OCI-LY3 (cell line): Measurements from ENCODE around the gene PLCL1.

Experiments used
- H2AFZ ChIP-seq: fragments of 200-600, 300-600 bp; shearing (Covaris generic); 2 replicates; pipeline ENCODE4 v1.6.0; 2014; ENCODE audit warnings: antibody characterized with exemption, low read depth, low read length
- H3K27ac ChIP-seq: fragments of 200-600, 300-600 bp; sonication (generic); 2 replicates; pipeline ENCODE4 v1.5.1; 2014; ENCODE audit warnings: mild to moderate bottlenecking, low read length, moderate library complexity, mixed read lengths
- H3K27me3 ChIP-seq: fragments of 200-600, 300-600 bp; sonication (generic); 2 replicates; pipeline ENCODE4 v1.6.1; 2014; ENCODE audit warnings: low read depth, low read length, mixed read lengths
- H3K36me3 ChIP-seq: fragments of 200-600, 300-600 bp; sonication (generic); replicated peaks from 2 replicates; pipeline ENCODE3; 2014; ENCODE audit warnings: low read depth, low read length, mixed read lengths
- H3K4me1 ChIP-seq: fragments of 300-600, 200-600 bp; sonication (generic); 2 replicates; pipeline ENCODE4 v1.6.1; 2014; ENCODE audit warnings: low read length, mixed read lengths
- H3K4me2 ChIP-seq: fragments of 200-600, 300-600 bp; sonication (generic); 2 replicates; pipeline ENCODE4 v1.6.1; 2014; ENCODE audit warnings: low read length, mixed read lengths
- H3K4me3 ChIP-seq: fragments of 300-600, 200-600 bp; sonication (generic); 2 replicates; pipeline ENCODE4 v1.5.1; 2014; ENCODE audit warnings: antibody characterized with exemption, mild to moderate bottlenecking, low read length, moderate library complexity
- H3K79me2 ChIP-seq: fragments of 300-600, 200-600 bp; shearing (Covaris generic); 2 replicates; pipeline ENCODE4 v1.6.1; 2014; ENCODE audit warnings: mild to moderate bottlenecking, low read length, mixed read lengths
- H3K9ac ChIP-seq: fragments of 300-600, 200-600 bp; shearing (Covaris generic); 2 replicates; pipeline ENCODE4 v1.6.0; 2014; ENCODE audit warnings: mild to moderate bottlenecking, low read length, moderate library complexity
- H3K9me3 ChIP-seq: fragments of 200-600, 300-600 bp; shearing (Covaris generic); 2 replicates; pipeline ENCODE4 v1.6.1; 2014; ENCODE audit warnings: low read length, mixed read lengths; ENCODE audit not compliant: insufficient read depth
- H4K20me1 ChIP-seq: fragments of 200-600, 300-600 bp; sonication (generic); 2 replicates; pipeline ENCODE4 v1.6.1; 2016; ENCODE audit warnings: low read length, mixed read lengths; ENCODE audit not compliant: insufficient read depth
- CTCF ChIP-seq: fragments of 200-600, 300-600 bp; sonication (generic); IDR thresholded peaks from 2 replicates; pipeline ENCODE4 v1.5.1; 2014; ENCODE audit warnings: antibody characterized with exemption, low read length, low read depth
- EZH2phosphoT487 ChIP-seq: fragments of 200-600 bp; shearing (Covaris generic); IDR thresholded peaks from 2 replicates; pipeline ENCODE4 v1.6.1; 2018; ENCODE audit warnings: antibody characterized with exemption, mixed run types, low read depth

Gene PLCL1

GRCh38 chr2:197908990-197909776, 104.8 kb downstream of the PLCL1 start:
- no peaks in the 10 kb centered on the region for H3K36me3 ChIP-seq
- no peak overlapping the region for H3K4me3 ChIP-seq
- H3K79me2 ChIP-seq: no peaks in the 10 kb centered on the region
- TF ChIP-seq EZH2phosphoT487: no peak
- no peak for TF ChIP-seq CTCF
- H3K27me3 ChIP-seq: peaks cover 7% of the 10 kb centered on the region; the same call in 1 of the 2 replicates
- H3K9ac ChIP-seq: no peak overlapping the region
- no peaks in the 10 kb centered on the region for H3K4me1 ChIP-seq
- H3K4me2 ChIP-seq: no peak overlapping the region
- H3K9me3 ChIP-seq: no peaks in the 10 kb centered on the region
- no peak overlapping the region for H2AFZ ChIP-seq
- H3K27ac ChIP-seq: no peak overlapping the region
- H4K20me1 ChIP-seq: no peaks in the 10 kb centered on the region

GRCh38 chr2:197911667-197912066, 107.3 kb downstream of the PLCL1 start:
- Histone ChIP-seq H3K9ac (no peak overlapping the region), H2AFZ (no peak overlapping the region), H3K27ac (no peak overlapping the region), H3K36me3 (no peaks in the 10 kb centered on the region), H4K20me1 (no peaks in the 10 kb centered on the region), H3K9me3 (no peaks in the 10 kb centered on the region), H3K4me2 (no peak overlapping the region), H3K4me3 (no peak overlapping the region), H3K27me3 (peaks cover 9% of the 10 kb centered on the region; the same call in 1 of the 2 replicates), H3K79me2 (no peaks in the 10 kb centered on the region), H3K4me1 (no peaks in the 10 kb centered on the region)
- TF ChIP-seq EZH2phosphoT487 (no peak), CTCF (no peak)

DNA sequence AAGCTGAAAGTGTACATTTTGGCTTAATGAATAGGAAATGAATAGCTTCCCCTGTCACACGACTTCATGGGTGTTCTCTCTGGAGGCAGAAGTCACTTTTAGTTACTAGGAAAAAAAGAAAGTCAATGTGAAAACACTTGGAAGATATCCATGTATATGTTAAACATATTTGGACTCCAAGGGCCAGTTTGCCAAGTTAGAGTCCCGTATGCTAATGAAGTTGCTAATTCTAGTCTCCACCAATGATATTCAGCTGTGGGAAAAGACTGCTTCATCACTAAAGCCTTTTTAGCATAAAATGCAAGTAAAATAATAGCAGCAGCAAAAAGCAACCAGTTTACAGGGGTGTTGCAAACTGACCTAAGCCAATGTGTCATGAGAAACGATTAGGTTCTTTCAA, 108.7 kb downstream of the PLCL1 start:
- H3K27ac ChIP-seq: no peak overlapping the region
- no peaks in the 10 kb centered on the region for H3K36me3 ChIP-seq
- TF ChIP-seq EZH2phosphoT487 (no peak), CTCF (no peak)
- no peaks in the 10 kb centered on the region for H3K4me1 ChIP-seq
- H3K9me3 ChIP-seq: no peaks in the 10 kb centered on the region
- no peak overlapping the region for H2AFZ ChIP-seq
- H3K4me2 ChIP-seq: no peak overlapping the region
- H3K79me2 ChIP-seq: no peaks in the 10 kb centered on the region
- no peaks in the 10 kb centered on the region for H4K20me1 ChIP-seq
- H3K4me3 ChIP-seq: no peak overlapping the region
- no peak overlapping the region for H3K9ac ChIP-seq
- peaks cover 9% of the 10 kb centered on the region; the same call in 1 of the 2 replicates for H3K27me3 ChIP-seq

DNA sequence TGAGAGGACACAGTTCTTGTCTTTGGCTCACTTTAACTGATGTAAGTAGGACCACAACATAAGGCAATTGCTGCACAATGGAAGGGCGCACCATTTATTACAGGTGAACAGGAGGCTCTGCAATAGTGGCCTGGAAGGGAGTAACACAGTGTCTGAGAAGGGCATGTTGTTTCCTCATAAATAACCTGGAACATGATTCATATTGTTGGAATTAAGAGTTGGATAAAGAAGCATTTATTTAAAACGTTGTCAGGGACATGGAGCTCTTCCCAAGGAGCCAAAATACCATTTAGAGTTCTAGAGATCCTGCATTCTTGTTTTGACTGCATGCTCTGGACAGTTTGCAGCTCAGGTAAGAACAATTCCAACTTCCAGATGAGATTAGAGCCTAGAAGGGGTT, 110.4 kb downstream of the PLCL1 start:
- no peaks in the 10 kb centered on the region for H3K79me2 ChIP-seq
- H3K36me3 ChIP-seq: no peaks in the 10 kb centered on the region
- TF ChIP-seq CTCF: no peak
- no peak for TF ChIP-seq EZH2phosphoT487
- H2AFZ ChIP-seq: no peak overlapping the region
- no peaks in the 10 kb centered on the region for H4K20me1 ChIP-seq
- no peak overlapping the region for H3K4me3 ChIP-seq
- H3K9ac ChIP-seq: no peak overlapping the region
- no peaks in the 10 kb centered on the region for H3K4me1 ChIP-seq
- no peak overlapping the region for H3K4me2 ChIP-seq
- H3K9me3 ChIP-seq: no peaks in the 10 kb centered on the region
- H3K27ac ChIP-seq: no peak overlapping the region
- peaks cover 9% of the 10 kb centered on the region; the same call in 1 of the 2 replicates for H3K27me3 ChIP-seq
